Glomerular endothelial cell (primary cell): Measurements from ENCODE around the gene RIC8B. TPM values are rescaled to one million over a fixed set of nuclear protein-coding genes. Genes with fewer than 3 reads are reported as not detected.

Experiments used
- DNase-seq: peaks from one replicate; pipeline ENCODE4 v3.0.0-alpha.2; 2011; ENCODE audit warnings: low read depth, low spot score; ENCODE audit errors: extremely low read depth
- total RNA-seq: library from RNA; depleted of rRNA; stranded (reverse); fragments of >200 nt; gene quantifications from 2 replicates; pipeline ENCODE4 v1.2.3, GENCODE V29; 2015

RIC8B gene
- total RNA-seq, 1 donor from 2014 or later: 10.4 TPM

DNA sequence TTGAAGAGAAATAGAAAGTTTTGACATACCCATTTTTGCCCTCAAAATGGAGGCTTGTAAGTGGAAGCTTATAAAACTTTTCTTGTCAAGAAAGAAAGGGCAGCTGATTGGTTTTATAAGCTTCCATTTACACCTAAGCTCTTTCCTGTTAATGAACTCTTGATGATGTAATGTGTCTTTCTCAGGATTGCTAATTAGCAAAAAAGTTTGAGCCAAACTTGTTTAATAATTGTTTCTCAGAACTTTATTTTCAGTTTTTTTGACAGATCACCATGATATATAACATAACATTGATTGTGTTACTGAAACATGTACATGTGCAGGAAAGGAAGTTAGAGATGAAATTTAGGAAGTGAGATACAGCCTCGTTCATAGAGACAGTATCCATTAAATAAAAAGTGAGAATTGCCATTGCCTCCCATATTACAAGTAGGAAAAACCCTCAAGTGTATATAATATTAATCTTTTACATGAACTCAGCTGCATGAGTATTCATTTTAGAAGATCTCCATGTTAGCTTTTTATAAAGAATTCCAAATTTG is 26.8 kb downstream of the RIC8B start:
- DNase-seq: no peak

DNA sequence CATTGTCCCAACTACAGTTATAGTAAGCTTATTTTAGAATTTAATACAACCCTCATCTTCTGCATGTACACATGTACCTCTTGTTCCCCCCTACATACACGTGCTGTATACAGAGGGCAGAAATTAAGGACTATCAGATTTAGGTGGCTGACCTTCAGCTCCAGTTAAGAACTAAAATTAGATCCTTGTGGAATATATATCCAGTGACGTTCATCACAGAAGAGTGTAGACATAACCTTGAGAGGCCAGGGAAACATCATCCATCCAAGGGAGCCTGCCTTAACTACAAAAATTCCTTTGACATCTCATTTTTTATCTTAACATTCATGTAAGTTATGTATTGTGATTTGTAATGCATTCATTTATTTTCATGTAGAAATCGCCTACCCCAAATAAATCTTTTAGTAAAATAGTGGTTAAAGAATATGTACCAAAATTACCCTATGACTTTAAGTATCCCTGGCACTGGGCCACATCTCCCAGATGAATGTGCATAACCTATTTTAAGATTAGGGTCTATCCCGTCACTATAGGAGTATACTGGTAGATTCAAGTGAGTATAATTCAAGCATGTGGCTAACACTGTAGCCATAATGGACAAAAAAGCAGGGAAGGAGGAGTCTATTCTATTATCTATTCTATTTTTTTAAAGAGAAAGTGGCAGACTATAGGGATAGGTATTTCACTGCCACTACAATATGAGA is 27.5 kb downstream of the RIC8B start:
- no peak for DNase-seq

DNA sequence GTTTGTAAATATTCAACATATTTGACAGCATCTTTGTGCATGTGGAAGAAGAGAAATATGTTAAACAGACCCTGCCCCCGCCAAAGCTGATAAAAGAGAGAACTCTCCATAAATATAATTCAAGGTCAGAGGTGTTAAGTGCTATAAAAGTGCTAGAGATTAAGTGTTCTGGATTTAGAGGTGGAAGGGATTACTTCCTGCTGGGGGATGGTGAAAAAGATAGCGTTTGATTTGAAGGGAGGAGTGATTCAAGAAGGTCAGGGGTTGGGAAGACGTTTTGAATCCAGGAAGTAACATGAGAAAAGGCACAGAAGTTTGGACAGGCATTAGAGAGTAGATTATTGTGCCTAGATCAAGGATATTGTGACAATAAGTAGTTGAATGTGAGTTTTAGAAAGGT is 30.2 kb downstream of the RIC8B start:
- DNase-seq: no peak

DNA sequence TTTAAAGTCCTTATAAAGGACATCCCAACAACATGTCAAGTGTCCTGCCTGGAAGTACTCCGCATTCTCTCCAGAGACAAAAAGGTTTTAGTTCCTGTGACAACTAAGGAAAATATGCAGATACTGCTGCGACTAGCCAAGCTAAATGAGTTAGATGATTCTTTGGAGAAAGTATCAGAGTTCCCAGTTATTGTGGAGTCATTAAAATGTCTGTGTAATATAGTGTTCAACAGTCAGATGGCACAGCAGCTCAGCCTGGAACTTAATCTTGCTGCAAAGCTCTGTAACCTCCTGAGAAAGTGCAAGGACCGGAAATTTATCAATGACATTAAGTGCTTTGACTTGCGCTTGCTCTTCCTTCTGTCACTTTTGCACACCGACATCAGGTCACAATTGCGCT is 40.2 kb downstream of the RIC8B start:
- no peak for DNase-seq

DNA sequence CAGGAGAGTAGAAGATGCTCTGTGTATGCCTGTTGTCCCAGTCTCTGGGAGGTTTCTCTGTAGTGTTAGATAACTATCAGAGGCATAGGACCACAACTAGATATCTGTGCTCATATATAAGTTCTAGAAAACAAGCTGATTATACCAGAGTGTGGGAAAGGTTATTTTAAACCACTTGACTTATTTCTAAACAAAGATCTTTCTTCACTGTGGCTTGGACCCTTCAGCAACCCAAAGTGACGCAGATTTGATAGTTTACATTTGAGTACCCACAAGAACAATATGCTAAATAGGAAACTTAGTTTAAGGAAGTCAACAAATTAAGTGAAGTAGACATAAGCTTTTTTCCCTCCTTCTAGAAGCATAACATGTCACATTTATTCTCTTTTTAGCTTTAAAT is 41.3 kb downstream of the RIC8B start:
- DNase-seq: no peak

DNA sequence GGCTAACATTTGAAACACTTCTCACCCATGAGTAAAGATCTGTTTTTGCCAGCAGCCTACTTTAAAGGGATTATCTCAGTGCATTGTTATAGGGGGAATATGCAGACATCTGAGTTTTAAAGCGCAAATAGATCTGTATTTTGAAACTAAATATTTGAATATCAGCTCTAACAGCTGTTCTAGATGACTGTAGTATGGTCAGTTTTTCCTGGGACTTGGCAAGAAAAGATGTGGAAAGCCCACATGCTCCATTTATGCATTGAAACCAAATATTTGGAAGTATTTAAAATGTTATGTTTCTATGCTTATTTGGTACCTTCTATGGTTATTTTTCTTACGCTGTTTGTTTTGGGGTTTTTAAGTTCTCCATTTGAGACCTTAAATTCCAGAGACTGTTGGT is 41.7 kb downstream of the RIC8B start:
- no peak for DNase-seq

DNA sequence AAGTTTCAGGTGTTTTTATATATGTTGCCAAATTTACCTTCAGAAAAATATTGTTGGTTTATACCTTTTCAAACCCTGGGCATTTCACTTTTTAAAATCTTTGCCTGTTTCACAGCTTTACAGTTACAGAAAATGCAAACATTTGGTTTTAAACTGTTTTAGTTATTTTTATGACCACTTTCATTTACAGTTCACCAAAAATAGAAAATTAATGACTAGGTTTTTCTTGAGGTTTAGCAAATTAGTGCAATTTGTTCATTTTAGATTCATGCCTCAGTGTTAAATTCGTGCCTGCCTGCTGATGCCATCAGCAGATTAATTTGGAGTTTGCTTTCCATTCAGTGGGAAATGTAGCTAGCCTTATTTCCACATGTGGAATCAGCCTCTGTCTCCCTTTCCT is 45.5 kb downstream of the RIC8B start:
- DNase-seq: no peak

DNA sequence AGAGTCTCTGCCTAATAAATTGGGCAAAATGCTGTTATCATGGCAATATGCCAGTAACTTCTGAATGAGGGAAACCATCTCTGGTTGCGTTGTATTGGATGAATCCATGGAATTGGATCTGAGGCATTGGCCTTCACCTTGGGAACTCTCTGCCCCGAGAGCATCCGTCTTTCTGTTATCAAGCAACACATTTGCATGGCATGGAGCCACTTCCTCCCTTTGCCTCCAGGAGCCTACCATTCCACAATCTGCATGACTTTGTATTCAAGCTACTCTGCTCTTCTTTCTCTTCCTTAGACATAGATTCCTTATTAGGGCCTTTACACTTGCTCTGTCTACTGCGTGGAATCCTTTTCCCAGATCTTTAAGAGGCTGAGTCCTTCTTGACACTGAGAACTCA is 57.2 kb downstream of the RIC8B start:
- no peak for DNase-seq

DNA sequence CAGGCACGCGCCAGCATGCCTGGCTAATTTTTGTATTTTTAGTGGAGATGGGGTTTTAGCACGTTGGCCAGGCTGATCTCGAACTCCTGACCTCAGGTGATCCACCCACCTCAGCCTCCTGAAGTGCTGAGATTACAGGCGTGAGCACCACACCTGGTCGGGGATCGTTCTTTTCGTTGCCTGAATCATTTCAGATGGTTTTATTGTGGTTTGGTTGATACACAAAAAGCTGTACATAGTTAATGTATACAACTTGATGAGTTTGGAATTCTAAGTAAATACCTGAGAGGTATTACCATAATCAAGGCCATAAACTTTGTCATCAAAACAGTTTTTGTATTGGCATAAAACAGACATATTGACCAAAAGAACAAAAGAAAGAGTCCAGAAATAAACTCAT is 63.3 kb downstream of the RIC8B start:
- DNase-seq: no peak

DNA sequence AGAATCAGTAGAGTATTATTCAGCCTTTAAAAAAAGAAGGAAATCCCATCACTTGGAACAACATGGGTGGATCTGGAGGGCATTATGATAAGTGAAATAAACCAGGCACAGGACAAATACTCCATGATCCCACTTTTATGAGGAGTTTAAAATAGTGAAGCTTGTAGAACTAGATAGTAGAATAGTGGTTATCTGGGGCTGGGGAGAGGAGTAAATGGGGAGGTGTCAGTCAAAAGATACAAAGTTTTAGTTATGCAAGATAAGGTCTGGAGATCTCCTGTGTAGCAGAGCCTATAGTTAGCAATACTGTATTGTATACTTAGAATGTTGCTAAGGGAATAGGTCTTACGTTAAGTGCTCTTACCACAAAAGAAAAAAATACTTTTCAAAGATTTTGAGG is 64.9 kb downstream of the RIC8B start:
- DNase-seq: no peak

DNA sequence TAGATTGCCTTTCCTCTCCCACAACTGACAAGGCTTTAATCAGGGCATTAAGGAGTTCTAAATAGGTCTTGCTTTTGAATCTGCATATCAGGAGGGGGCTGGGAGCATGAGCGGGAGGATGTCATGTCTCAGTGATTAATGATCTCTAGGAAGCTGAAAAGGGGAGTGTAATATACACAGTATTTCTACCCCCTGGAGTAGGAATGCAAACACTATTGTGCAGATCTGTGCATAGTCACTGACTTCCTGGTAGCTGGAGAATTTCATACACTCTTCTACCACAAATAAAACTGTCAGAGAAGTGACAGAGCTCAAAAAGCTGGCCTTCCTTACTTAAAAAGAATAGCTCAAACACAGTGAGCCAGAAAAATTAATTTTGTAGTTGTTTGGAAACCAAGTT is 65.8 kb downstream of the RIC8B start:
- DNase-seq: peak; percentile 29

DNA sequence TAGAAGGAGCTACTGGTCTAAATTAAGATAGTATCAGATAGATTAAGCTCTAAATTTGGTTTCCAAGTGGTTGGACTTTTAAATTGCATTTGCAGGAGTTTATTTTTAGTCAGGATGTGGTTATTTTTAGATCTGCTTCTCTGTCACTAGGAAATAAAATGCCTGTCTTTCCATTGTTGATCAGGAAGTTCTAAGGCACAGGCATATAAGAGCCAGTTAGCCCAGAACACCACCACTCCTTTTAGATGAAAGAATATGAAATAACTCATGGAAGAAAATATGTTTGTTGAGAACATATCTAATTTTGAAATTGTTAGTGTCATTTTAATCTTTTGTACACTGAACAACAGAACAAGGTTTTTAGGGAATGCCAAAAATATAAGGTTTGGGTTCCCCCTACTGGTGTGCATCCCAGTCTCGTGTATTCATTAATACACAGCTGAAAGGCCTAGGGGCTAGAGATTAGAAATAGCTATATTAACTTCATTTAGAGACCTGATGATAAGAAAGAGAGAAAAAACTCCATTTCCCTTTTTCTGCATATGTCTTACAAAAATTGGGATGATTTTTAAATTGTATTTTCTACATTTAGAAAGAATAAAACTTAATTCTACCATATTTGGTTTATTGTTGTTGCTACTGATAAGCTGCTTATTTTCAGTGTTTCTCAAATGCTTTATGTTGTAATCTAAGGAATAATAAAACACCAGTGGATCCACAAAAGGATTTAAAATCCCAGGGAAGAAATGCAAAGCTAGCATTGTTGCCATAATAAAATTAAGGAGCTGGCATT is 67.2 kb downstream of the RIC8B start:
- DNase-seq: peak; percentile 25

DNA sequence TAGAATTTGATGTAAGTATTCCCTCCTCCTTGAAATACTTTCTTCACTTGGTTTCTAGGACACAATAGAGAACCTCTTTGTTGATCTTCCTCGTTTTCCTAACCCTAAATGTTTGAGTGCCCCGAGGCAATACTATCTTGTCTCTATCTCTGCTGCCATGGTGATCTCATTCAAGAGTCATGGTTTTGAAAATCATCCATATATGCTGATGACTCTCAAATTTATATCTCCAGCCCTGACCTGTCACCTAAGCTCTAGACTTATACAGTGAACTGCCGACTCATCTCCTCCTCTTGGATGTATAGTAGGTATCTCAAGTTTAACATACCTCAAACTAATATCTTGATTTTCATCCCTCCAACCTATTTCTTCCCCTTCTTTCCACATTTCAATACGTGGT is 71.4 kb downstream of the RIC8B start:
- DNase-seq: no peak

DNA sequence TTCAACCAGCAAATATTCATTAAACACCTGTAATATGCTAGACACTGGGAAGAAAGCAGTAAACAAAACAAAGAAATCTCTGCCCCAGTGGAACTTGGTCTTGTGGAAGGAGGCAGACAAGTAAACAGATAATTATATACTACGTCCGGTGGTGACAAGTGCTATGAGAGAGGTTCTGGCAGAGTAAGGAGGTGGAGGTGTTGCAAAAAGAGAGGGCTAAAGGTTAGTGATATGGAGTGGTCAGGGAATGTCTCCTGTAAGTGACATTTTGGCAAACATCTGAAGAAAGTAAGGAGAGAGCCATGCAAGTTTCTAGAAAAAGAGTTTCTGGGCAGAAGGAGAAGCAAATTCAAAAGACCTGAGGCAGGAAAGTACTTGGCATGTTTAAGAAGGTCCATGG is 73.4 kb downstream of the RIC8B start:
- DNase-seq: no peak

DNA sequence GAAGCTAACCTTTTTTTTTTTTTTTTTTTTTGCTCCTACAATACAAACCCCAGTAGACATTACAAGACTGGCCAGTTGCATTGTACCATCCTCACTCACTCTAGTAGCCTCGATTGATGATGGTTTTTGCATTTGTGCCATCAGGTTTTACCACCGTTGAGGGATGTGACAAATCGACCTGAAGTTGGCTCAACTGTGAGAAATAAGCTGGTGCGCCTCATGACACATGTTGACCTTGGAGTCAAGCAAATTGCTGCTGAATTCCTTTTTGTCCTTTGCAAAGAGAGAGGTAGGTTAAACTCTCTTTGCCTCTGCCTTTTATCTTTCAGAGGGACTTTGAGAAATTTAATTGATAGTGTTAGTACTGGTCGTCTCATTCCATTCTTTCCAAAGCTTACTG is 76.8 kb downstream of the RIC8B start:
- DNase-seq: no peak

DNA sequence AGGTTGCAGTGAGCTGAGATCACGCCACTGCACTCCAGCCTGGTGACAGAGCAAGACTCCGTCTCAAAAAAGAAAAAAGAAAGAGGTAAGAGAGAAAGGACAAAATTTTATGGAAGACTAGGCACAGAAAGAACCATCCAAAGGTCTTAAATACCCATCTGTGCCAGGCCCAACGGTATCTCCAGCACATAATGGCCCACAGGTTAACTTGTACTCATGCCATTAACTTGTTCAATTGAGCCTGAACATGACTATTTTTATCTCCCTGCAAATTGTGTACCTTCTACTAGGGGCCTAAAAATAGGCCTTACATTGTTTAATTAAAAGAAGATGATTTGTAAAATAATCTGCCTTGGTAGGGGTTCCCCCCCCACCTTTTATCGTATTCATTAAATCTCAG is 80.2 kb downstream of the RIC8B start:
- DNase-seq: no peak

DNA sequence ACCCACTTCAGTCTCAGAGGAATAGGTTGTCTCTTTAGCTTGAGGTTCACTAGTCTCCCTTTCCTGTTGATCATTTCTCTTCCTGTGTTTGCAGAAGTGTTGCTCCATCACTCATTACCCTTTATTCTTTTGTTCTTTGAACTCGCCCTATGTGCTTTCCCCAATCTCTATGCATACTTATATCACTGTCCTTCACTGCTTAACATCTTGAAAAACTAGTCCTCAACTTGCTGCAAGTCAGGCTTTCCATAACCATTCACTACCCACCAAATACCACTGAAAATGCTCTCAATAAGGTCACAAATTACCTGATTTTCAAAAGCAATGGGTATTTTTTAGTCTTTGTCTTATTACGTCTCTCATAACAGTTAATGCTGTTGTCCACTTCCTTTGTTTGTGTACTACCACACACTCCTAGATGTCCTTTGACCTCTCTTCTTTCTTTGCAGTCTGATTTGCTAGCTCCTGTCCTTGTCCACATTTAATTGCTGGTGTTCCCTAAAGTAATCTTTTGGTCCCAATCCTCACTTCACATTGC is 80.8 kb downstream of the RIC8B start:
- DNase-seq: no peak

DNA sequence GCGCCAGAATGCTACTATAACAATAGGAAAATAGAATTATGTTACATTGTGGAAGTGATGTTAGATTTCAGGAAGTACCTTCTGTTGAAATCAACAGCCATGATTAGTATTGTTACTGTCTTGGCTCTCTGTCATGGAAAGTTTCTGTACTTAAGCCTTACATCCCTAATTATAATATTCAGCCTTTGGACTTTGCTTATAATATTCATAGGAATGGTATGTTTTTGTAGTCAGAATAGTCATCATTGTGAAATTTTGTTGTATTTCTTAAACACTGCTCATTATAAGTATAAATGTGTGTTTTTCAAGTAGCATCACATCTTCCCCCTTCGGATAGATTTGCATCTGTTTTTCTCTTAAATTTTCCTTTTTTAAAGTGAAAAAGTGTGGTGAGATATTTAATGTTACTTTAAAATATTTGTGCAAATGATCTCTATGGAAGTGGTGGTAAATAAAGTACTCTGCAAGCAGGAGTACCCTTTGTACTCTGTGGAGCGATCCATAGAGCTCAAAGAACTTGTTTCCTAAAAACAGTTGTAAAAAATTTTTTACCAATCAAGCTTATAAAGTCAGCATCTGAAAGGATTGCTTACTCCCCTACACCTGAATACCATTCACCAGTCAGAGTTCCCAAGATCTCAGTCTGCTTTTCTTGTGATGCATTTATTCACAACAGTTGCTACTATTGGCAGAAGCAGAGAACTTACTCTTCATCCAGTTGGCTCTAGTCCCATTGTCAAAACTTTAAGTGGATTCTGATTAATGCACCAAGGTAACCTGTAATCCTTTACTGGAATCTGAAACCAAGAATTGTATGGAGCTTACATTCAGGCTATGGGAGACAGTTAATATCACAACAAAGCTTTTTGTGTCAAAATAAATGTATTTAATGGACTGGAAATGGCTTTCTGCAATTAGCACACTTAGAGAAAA is 87.8 kb downstream of the RIC8B start:
- no peak for DNase-seq

DNA sequence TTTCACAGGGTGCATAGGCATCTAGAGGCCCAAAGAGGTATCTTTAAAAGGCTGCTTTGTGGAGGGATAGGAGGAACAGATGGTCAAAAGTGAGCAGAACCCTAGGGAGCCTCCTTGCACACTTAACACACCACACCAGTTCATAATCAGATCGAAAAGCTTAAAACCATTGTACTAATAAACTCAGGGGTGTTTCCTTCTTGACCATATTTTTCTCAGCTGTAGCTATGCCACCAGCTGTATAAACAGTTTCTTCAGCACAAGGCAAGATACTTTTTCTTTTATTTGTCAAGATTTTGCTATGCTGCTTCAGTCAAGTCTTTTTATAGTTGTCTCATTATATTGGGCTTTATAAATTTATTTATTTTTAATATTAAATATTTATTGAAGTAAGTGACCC is 88.7 kb downstream of the RIC8B start:
- no peak for DNase-seq

DNA sequence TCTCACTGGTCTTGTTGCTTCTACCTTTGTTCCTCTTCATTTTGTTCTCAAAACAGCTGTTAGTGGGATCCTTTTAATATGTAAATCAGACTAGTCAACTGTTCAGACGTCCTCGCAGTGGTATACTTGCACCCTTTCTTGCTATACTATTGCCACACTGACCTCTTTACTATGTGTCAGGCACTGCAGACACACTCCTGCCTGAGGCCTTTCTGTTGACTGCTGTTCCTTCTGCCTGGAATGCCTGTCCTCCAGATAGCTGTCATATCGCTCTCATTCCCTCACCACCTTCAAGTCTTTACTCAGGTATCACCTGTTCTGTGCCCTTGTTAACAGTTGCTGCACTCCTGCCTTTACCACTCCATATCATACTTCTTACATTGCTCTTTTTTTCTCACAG is 91.2 kb downstream of the RIC8B start:
- DNase-seq: no peak
